Kidney capillary endothelial cell (primary cell): ENCODE measurements around the gene SPSB1.
A peak's percentile ranks its signal among the peaks of the same experiment; 100 is the strongest.

Experiments used
- DNase-seq: peaks from one replicate; pipeline ENCODE4 v3.0.0-alpha.2; 2018; ENCODE audit warnings: low spot score

Gene SPSB1

DNA sequence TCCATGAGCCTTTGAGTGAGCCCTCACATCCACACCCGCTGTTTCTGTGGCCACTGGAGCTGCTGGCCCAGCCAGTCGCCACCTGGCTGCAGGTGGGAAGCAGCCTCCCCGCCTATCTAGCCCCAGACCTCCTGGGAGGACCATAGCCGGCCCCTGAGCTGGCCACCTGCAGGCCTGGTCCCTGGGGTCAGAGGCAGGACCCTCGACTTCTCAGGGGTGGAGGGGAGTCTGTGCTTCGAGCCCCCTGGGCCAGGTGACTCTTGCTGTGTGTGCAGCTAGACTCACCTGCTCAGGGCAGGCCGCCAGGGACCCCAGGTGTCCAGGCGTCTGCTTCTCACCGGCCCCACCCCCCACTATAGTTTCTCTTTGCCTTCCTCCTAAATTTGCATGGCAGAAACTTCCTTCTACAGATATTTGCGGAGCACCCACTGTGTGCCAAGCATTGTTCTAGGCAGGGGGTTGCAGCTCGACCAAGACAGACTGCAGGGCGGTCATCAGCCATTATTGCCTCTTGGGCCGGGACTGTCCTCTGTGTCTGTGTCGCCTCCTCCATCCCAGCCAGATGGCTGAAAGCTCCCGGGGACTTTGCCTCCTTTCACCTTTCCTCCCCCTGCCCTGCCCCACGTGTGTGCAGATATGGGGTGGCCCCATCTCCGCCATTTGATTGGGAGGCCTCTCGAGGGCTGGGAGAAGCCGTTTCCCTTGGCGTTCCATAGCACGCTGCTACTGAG is 27.3 kb downstream of the SPSB1 start:
- DNase-seq: no peak

- DNase-seq: no peak
Measured at GRCh38 chr1:9320520-9321479, 28.1 kb downstream of the SPSB1 start.

- no peak for DNase-seq
Measured at GRCh38 chr1:9321480-9321849, 28.8 kb downstream of the SPSB1 start.

GRCh38 chr1:9321986-9322660 is 29.4 kb downstream of the SPSB1 start:
- DNase-seq: no peak

DNA sequence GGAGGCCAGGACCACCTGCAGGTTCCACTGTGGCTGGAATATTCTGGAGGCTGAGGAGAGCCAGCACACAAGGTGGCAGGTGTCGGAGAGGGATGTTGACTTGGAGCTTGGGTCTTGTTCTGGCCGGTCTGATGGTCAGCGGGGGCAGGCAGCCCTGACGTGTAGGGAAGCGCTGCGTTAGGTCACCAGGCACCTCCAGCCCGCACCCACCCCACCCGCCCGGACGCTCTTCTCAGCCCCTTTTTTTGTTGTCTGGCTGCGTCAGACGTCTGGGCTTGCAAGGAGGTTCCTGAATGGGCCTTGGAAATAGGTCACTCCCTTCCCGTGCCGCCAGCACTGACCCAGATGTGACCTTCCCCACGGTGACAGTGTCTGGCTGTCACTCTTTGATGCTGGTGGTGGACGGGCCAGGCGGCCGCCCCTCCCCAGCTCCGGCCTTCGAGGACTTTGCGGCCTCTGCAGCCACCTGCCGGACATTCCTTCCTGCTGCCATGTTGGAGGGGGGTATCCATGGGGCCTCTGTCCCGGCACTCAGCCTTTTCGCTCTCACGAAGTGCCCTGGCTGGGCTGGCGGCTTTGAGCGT is 30.1 kb downstream of the SPSB1 start:
- DNase-seq: peak; percentile 86

- DNase-seq: no peak
Measured at GRCh38 chr1:9324246-9325096, 31.8 kb downstream of the SPSB1 start.

DNA sequence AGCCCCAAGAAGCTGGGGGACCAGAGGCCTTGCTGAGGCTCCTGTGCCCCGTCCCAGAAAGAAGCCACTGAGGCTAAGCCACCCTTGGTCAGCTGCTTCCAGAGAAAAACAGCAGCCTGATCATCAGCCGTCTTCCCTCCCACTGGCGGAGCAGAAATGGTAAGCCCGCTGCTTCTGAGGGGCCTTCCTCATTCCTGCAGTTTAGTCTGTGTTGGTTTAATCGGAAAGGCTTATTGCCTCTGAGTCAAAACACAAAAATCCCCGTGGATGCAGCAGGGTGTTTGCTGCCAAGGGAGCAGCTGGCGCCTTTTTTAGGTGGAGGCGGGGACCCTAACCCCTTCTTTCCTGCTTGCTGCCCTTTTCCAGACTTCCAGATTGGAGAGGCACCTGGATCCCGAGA is 33.9 kb downstream of the SPSB1 start:
- no peak for DNase-seq

GRCh38 chr1:9328201-9328600 is 35.5 kb downstream of the SPSB1 start:
- no peak for DNase-seq

DNA sequence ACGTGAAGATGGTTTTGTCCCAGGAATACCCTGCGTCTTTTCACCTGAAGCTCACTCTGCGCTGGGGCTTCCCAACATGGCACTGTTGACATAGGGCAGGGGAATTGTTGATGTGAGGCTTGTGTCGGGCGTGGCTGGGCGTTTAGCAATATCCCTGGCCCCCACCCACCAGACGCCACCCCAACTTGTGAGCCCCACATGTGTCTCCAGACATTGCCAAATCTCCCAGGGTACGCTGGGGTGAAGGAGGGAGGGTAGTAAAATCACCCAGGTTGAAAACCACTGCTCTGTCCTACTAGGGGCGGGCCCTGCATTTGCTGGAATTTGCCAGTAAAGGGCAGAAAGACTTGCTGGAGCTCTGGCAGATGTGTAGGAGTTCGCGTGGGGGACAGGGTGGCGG is 36.0 kb downstream of the SPSB1 start:
- no peak for DNase-seq

GRCh38 chr1:9331016-9331415 is 38.3 kb downstream of the SPSB1 start:
- DNase-seq: no peak

DNA sequence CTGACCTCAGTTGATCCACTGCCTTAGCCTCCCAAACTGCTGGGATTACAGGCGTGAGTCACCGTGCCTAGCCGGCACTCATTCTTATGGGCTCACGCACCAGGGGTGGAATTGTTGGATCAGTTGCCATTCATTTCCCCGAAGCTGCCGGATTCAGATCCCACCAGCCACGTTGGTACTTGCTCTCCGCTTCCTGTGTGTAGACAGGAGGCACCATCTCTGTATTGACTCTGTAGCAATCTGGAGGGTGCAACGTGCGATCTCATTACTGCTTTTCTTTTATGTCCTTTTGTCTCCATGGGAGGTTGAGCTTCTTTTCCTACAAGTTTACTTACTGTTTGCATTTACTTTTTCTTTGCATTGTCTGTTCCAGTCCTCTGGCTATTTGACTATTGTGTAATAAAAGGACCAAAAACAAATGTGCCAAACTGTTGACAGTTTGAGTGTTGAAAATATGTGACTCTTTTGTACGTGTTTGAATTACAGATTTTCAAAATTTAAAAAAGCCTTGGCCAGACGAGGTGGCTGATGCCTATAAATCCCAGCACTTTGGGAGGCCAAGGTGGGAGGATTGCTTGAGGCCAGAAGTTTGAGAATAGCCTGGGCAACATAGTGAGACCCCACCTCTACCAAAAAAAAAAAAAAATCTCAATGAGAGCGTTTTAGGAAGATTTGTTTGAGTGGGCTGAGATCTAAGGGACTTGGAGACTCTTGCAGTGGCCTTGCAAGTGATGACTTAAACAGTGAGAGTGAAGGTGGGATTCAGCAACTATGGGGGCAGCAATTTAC is 39.1 kb downstream of the SPSB1 start:
- DNase-seq: no peak

DNA sequence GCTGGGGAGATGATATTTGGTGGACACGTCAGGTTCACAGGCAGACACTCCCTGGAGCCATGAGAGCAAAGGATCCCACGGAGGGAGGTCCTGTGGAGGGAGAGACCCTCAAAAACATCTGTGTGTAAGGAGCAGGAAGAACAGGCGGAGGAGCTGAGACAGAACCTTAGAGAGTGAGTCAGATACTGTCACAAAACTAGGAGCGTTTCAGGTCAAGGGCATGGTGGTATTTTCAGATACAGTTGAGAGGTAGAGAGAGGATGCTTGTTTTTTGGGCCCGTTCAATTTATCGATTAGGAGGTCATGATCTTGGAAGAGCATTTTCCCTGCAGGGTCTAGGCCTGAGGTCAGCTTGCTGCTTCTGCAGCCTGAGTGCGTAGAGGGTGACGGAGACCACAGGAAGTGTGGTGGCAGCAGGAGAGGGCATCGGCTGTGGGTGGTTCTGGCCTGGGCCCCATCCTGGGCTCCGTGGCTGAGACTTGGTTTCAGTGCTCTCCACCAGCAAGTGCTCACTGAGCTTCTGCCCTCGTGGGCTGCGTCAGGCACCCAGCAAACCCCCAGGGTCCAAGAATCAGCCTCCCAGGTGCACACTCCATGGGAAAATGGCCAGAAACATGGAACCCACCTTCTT is 39.9 kb downstream of the SPSB1 start:
- no peak for DNase-seq

GRCh38 chr1:9338397-9339246 is 45.9 kb downstream of the SPSB1 start:
- no peak for DNase-seq

DNA sequence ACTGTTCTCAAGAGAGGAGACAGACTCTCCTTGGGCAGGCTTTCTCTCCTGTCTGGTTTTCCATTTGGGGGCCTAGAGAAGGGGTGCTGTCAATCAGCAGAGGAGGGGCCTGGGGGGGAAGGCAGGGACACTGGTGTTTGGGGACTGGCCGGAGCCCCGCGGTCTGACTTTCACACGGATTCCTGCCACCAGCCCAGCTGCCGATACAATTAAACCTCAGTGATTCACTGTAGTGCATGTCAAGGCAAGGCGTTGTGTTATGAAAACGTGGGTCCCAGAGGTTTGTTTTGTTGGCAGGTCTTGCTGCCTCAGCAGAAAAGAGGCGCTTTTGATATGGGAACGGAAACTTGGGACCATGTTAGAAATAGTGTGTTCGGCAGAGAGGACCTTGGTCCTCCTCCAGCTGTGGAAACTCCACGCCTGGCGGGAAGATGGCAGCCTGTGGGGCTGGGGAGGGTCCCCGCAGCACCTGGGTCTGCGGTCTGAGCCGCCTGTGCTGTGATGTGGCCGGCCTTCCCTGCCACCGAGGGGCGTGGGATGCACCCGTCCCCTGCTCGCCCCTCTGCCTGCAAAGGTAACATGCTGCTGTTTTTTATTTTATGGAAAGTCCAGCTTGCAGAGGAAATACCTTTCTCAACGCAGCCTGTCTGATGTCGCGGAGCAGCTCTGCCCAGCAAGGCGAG is 47.6 kb downstream of the SPSB1 start:
- no peak for DNase-seq

DNA sequence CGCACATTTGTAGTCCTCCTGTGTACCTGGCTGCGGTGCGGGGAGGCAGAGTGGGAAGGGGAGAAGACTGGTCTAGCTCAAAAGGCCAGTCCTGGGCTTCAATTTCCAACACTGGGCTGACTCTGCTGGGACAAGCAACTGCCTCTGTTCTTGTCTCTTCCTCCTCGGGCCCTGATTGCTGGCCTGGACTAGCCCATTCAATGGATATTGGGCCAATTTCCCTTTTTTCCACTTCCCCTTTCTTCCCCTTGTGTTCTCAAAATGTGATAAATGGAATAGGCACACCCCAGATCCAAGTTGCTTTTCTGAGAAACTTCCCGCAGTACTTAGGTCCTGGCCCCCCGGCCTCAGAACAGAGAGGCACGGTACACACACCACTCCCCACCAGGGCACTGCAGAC is 48.2 kb downstream of the SPSB1 start:
- DNase-seq: no peak

DNA sequence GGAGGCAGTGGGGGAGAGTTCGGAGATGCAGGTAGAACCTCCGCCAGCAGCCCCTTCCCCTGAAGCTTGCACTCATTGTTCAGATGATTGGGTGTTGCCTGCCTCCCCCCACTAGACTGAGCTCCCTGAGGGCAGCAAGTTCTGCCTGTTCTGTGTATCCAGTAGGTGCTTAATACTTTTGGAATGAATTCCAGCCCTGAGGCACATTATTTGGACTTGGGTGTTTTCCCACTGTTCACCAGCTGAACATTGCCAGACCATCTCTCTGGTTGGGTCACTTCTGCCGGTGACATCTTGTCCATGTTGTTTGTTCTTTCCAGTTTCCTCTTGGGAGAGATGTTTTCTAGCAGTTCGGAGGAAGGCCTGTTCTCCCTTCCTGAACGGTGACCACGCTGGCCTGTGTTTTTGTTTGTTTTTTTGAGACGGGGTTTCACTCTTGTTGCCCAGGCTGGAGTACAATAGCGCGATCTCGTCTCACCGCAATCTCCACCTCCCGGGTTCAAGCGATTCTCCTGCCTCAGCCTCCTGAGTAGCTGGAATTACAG is 48.7 kb downstream of the SPSB1 start:
- DNase-seq: no peak

GRCh38 chr1:9343269-9343668 is 50.6 kb downstream of the SPSB1 start:
- no peak for DNase-seq
